ENCODE results near the gene VIPR1.

Gene VIPR1

DNA sequence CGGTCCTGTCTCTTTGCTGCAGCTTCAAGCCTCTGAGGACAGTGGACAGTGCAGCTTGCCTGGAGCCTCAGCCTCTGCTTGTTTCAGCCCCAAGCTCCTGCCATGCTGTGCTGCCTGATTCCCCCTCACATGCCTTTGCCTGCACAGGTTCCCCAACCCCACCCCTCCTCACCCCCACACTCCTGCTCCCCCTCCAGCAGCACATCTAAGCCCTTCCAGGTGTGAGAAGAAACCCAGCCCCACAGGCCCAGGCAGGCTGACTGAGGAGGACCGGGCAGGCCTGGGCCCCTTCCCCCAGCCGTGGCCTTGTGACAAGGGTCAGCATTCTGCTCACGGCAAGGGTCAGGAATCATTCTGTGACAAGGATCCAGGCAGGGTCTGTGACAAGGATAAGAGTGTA, 22.8 kb downstream of the VIPR1 start:
- no peak for TF ChIP-seq CTCF (IDR thresholded peaks at IDR 0.05; ENCODE audit: insufficient read depth, missing control alignments)
- DNase-seq (ENCODE audit: insufficient read length, low spot score): no peak
- no peak for FAIRE-seq

GRCh38 chr3:42525736-42526345, 23.4 kb downstream of the VIPR1 start:
- no peak for TF ChIP-seq CTCF (IDR thresholded peaks at IDR 0.05; ENCODE audit: insufficient read depth, missing control alignments)
- DNase-seq (ENCODE audit: insufficient read length, low spot score) (no peak), FAIRE-seq (no peak)

GRCh38 chr3:42526616-42527367, 24.3 kb downstream of the VIPR1 start:
- no peak for DNase-seq (ENCODE audit: insufficient read length, low spot score)
- TF ChIP-seq CTCF (IDR thresholded peaks at IDR 0.05; ENCODE audit: insufficient read depth, missing control alignments): no peak
- no peak for FAIRE-seq

DNA sequence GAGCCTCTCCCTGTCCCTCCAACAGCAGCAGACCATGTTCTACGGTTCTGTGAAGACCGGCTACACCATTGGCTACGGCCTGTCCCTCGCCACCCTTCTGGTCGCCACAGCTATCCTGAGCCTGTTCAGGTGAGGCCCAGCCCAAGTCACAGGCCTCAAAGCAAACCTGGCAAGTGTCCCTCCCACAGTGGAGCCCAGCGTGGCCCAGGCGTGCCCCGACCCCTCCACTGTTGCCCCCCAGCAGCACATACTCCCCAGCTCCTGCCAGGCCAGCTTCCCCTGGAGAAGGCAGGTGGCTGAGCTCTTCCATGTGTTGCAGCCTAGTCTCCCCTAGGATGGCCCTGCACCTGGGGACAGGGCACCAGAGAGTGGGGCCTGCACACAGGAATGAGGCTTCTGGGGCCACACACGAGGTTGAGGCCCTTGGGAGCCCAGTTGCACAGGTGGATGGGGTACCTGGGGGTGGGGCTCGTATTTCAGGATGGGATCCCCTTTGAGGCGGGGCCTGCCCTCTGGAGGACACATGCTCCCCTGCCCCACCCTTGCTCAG, 25.0 kb downstream of the VIPR1 start:
- DNase-seq (ENCODE audit: insufficient read length, low spot score): no peak
- FAIRE-seq: no peak
- TF ChIP-seq CTCF (IDR thresholded peaks at IDR 0.05; ENCODE audit: insufficient read depth, missing control alignments): no peak

- no peak for DNase-seq (ENCODE audit: insufficient read length, low spot score)
- no peak for FAIRE-seq
- no peak for TF ChIP-seq CTCF (IDR thresholded peaks at IDR 0.05; ENCODE audit: insufficient read depth, missing control alignments)
These were observed 27.0 kb downstream of the VIPR1 start for GRCh38 chr3:42529468-42529867.

- TF ChIP-seq CTCF (IDR thresholded peaks at IDR 0.05; ENCODE audit: insufficient read depth, missing control alignments): no peak
- DNase-seq (ENCODE audit: insufficient read length, low spot score) (no peak), FAIRE-seq (no peak)
These were observed 27.6 kb downstream of the VIPR1 start for GRCh38 chr3:42530073-42530472.

DNA sequence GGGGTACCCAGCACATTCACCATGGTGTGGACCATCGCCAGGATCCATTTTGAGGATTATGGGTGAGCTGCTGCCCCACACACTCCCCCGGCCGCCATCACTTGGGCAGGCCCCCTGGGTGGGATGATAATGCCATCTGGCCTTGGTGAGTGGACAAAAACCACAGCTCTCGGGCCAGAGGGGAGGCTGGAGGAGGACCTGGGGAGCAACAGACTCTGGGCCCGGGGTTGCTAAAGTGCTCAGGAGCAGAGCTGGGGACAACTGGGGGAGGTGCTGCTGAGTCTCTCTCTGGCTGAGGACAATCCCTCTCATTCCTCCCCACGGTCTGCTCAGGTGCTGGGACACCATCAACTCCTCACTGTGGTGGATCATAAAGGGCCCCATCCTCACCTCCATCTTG, 29.0 kb downstream of the VIPR1 start:
- DNase-seq (ENCODE audit: insufficient read length, low spot score) (no peak), FAIRE-seq (no peak)
- TF ChIP-seq CTCF (IDR thresholded peaks at IDR 0.05; ENCODE audit: insufficient read depth, missing control alignments): no peak
